ENCODE results near the gene CTDSPL.

CTDSPL gene

GRCh38 chr3:37961622-37962431, 100.1 kb downstream of the CTDSPL start:
- Histone ChIP-seq H2BK15ac (ENCODE audit: low read length) (no peak overlapping the region), H3K18ac (ENCODE audit: low read length) (no peak overlapping the region)
- no CpG with 5 or more reads among the region's 6 CpGs for WGBS, 2 donors (ENCODE audit: extremely low coverage in 2 of 2, insufficient read length in 2 of 2, insufficient replicate concordance in 1 of 2)

GRCh38 chr3:37963016-37963415, 101.3 kb downstream of the CTDSPL start:
- Histone ChIP-seq H4K91ac (ENCODE audit: low read depth, low read length, poor library complexity) (no peak overlapping the region), H3K27me3 (ENCODE audit: control insufficient read depth in 3 of 3, insufficient read depth in 3 of 3, low read depth in 1 of 3, low read length in 3 of 3) (no peaks in the 10 kb centered on the region), H3K14ac (ENCODE audit: low read length) (no peak overlapping the region), H3K4me3 (ENCODE audit: low read length in 2 of 2) (no peak overlapping the region), H3K36me3 (replicated peaks in 1 of 2; ENCODE audit: control insufficient read depth in 2 of 2, insufficient read depth in 2 of 2, low read length in 2 of 2) (peaks cover 3 to 8% of the 10 kb centered on the region in 2 donors), H3K79me1 (ENCODE audit: low read depth, low read length) (no peaks in the 10 kb centered on the region), H3K23ac (ENCODE audit: low read depth, low read length, poor library complexity) (no peak overlapping the region), H3K9ac (ENCODE audit: low read depth, low read length, poor library complexity) (no peak overlapping the region), H3K4me2 (ENCODE audit: insufficient read depth, low read length, poor library complexity, severe bottlenecking) (no peak overlapping the region), H2BK120ac (ENCODE audit: low read depth, low read length) (no peak overlapping the region), H4K8ac (ENCODE audit: low read depth, low read length) (no peak overlapping the region), H2BK12ac (ENCODE audit: low read length) (no peak overlapping the region), H2AK5ac (ENCODE audit: low read depth, low read length) (no peak overlapping the region), H3K27ac (replicated peaks; ENCODE audit: low read length) (no peak overlapping the region), H2BK5ac (ENCODE audit: low read length) (no peak overlapping the region), H3K4ac (ENCODE audit: low read length) (no peak overlapping the region), H3K18ac (ENCODE audit: low read length) (no peak overlapping the region), H2AFZ (ENCODE audit: low read length) (no peak overlapping the region), H3K4me1 (ENCODE audit: control insufficient read depth in 2 of 2, insufficient read depth in 1 of 2, low read depth in 1 of 2, low read length in 2 of 2) (peaks cover 0 to 5% of the 10 kb centered on the region in 2 donors), H2BK15ac (ENCODE audit: low read length) (no peak overlapping the region), H3K9me3 (replicated peaks in 1 of 2; ENCODE audit: control insufficient read depth in 2 of 2, insufficient read depth in 1 of 2, low read depth in 1 of 2, low read length in 2 of 2) (no peaks in the 10 kb centered on the region)
- no CpG with 5 or more reads among the region's 5 CpGs for WGBS, 2 donors (ENCODE audit: extremely low coverage in 2 of 2, insufficient read length in 2 of 2, insufficient replicate concordance in 1 of 2)
- no peak for DNase-seq (ENCODE audit: low spot score)

More at GRCh38 chr3:37961622-37962431, 100.1 kb downstream of the CTDSPL start:
- Histone ChIP-seq H4K91ac (ENCODE audit: low read depth, low read length, poor library complexity) (no peak overlapping the region), H3K4me2 (ENCODE audit: insufficient read depth, low read length, poor library complexity, severe bottlenecking) (no peak overlapping the region), H2BK120ac (ENCODE audit: low read depth, low read length) (no peak overlapping the region), H3K4me3 (ENCODE audit: low read length in 2 of 2) (no peak overlapping the region), H3K36me3 (replicated peaks in 1 of 2; ENCODE audit: control insufficient read depth in 2 of 2, insufficient read depth in 2 of 2, low read length in 2 of 2) (peaks cover 3 to 6% of the 10 kb centered on the region in 2 donors), H3K23ac (ENCODE audit: low read depth, low read length, poor library complexity) (no peak overlapping the region), H2BK5ac (ENCODE audit: low read length) (no peak overlapping the region), H3K4me1 (ENCODE audit: control insufficient read depth in 2 of 2, insufficient read depth in 1 of 2, low read depth in 1 of 2, low read length in 2 of 2) (peaks cover 4 to 5% of the 10 kb centered on the region in 2 donors), H3K9ac (ENCODE audit: low read depth, low read length, poor library complexity) (no peak overlapping the region), H3K14ac (ENCODE audit: low read length) (no peak overlapping the region), H2AFZ (ENCODE audit: low read length) (no peak overlapping the region), H2BK12ac (ENCODE audit: low read length) (no peak overlapping the region), H3K79me1 (ENCODE audit: low read depth, low read length) (no peaks in the 10 kb centered on the region), H4K8ac (ENCODE audit: low read depth, low read length) (no peak overlapping the region), H3K27me3 (ENCODE audit: control insufficient read depth in 3 of 3, insufficient read depth in 3 of 3, low read depth in 1 of 3, low read length in 3 of 3) (no peaks in the 10 kb centered on the region), H2AK5ac (ENCODE audit: low read depth, low read length) (no peak overlapping the region), H3K27ac (replicated peaks; ENCODE audit: low read length) (no peak overlapping the region), H3K4ac (ENCODE audit: low read length) (no peak overlapping the region), H3K9me3 (replicated peaks in 1 of 2; ENCODE audit: control insufficient read depth in 2 of 2, insufficient read depth in 1 of 2, low read depth in 1 of 2, low read length in 2 of 2) (no peaks in the 10 kb centered on the region)
- DNase-seq (ENCODE audit: low spot score): no peak

GRCh38 chr3:37963635-37964034, 102.0 kb downstream of the CTDSPL start:
- Histone ChIP-seq H3K4ac (ENCODE audit: low read length) (no peak overlapping the region), H3K36me3 (replicated peaks in 1 of 2; ENCODE audit: control insufficient read depth in 2 of 2, insufficient read depth in 2 of 2, low read length in 2 of 2) (peaks cover 4 to 11% of the 10 kb centered on the region in 2 donors), H3K14ac (ENCODE audit: low read length) (no peak overlapping the region), H2BK120ac (ENCODE audit: low read depth, low read length) (no peak overlapping the region), H3K4me2 (ENCODE audit: insufficient read depth, low read length, poor library complexity, severe bottlenecking) (no peak overlapping the region), H4K8ac (ENCODE audit: low read depth, low read length) (no peak overlapping the region), H3K4me3 (ENCODE audit: low read length in 2 of 2) (no peak overlapping the region), H2BK15ac (ENCODE audit: low read length) (no peak overlapping the region), H2AFZ (ENCODE audit: low read length) (no peak overlapping the region), H2BK12ac (ENCODE audit: low read length) (no peak overlapping the region), H3K27ac (replicated peaks; ENCODE audit: low read length) (no peak overlapping the region), H2AK5ac (ENCODE audit: low read depth, low read length) (no peak overlapping the region), H3K79me1 (ENCODE audit: low read depth, low read length) (no peaks in the 10 kb centered on the region), H3K4me1 (ENCODE audit: control insufficient read depth in 2 of 2, insufficient read depth in 1 of 2, low read depth in 1 of 2, low read length in 2 of 2) (peaks cover 0 to 5% of the 10 kb centered on the region in 2 donors), H4K91ac (ENCODE audit: low read depth, low read length, poor library complexity) (no peak overlapping the region), H3K9ac (ENCODE audit: low read depth, low read length, poor library complexity) (no peak overlapping the region), H3K18ac (ENCODE audit: low read length) (no peak overlapping the region), H3K23ac (ENCODE audit: low read depth, low read length, poor library complexity) (no peak overlapping the region), H3K27me3 (ENCODE audit: control insufficient read depth in 3 of 3, insufficient read depth in 3 of 3, low read depth in 1 of 3, low read length in 3 of 3) (no peaks in the 10 kb centered on the region), H2BK5ac (ENCODE audit: low read length) (no peak overlapping the region), H3K9me3 (replicated peaks in 1 of 2; ENCODE audit: control insufficient read depth in 2 of 2, insufficient read depth in 1 of 2, low read depth in 1 of 2, low read length in 2 of 2) (no peaks in the 10 kb centered on the region)
- DNase-seq (ENCODE audit: low spot score): no peak
- WGBS, 2 donors (ENCODE audit: extremely low coverage in 2 of 2, insufficient read length in 2 of 2, insufficient replicate concordance in 1 of 2): no CpG with 5 or more reads among the region's 3 CpGs

- H3K4me2 ChIP-seq (ENCODE audit: insufficient read depth, low read length, poor library complexity, severe bottlenecking): no peak overlapping the region
- no peak overlapping the region for H2BK15ac ChIP-seq (ENCODE audit: low read length)
- DNase-seq (ENCODE audit: low spot score): no peak
- no peak overlapping the region for H3K4me3 ChIP-seq (ENCODE audit: low read length in 2 of 2)
- no peak overlapping the region for H2BK12ac ChIP-seq (ENCODE audit: low read length)
- no peak overlapping the region for H3K9ac ChIP-seq (ENCODE audit: low read depth, low read length, poor library complexity)
- H3K23ac ChIP-seq (ENCODE audit: low read depth, low read length, poor library complexity): no peak overlapping the region
- no peaks in the 10 kb centered on the region for H3K79me1 ChIP-seq (ENCODE audit: low read depth, low read length)
- H3K36me3 ChIP-seq (replicated peaks in 1 of 2; ENCODE audit: control insufficient read depth in 2 of 2, insufficient read depth in 2 of 2, low read length in 2 of 2): peaks cover 1 to 11% of the 10 kb centered on the region in 2 donors
- no peak overlapping the region for H2AFZ ChIP-seq (ENCODE audit: low read length)
- no peaks in the 10 kb centered on the region for H3K9me3 ChIP-seq (replicated peaks in 1 of 2; ENCODE audit: control insufficient read depth in 2 of 2, insufficient read depth in 1 of 2, low read depth in 1 of 2, low read length in 2 of 2)
- no peak overlapping the region for H2BK5ac ChIP-seq (ENCODE audit: low read length)
- peaks cover 0 to 5% of the 10 kb centered on the region in 2 donors for H3K4me1 ChIP-seq (ENCODE audit: control insufficient read depth in 2 of 2, insufficient read depth in 1 of 2, low read depth in 1 of 2, low read length in 2 of 2)
- H4K8ac ChIP-seq (ENCODE audit: low read depth, low read length): no peak overlapping the region
- no peak overlapping the region for H2BK120ac ChIP-seq (ENCODE audit: low read depth, low read length)
- no peak overlapping the region for H3K4ac ChIP-seq (ENCODE audit: low read length)
- H4K91ac ChIP-seq (ENCODE audit: low read depth, low read length, poor library complexity): no peak overlapping the region
- WGBS, 2 donors (ENCODE audit: extremely low coverage in 2 of 2, insufficient read length in 2 of 2, insufficient replicate concordance in 1 of 2): no CpG with 5 or more reads among the region's 3 CpGs
- no peak overlapping the region for H2AK5ac ChIP-seq (ENCODE audit: low read depth, low read length)
- H3K18ac ChIP-seq (ENCODE audit: low read length): no peak overlapping the region
- H3K27ac ChIP-seq (replicated peaks; ENCODE audit: low read length): no peak overlapping the region
- H3K14ac ChIP-seq (ENCODE audit: low read length): no peak overlapping the region
- H3K27me3 ChIP-seq (ENCODE audit: control insufficient read depth in 3 of 3, insufficient read depth in 3 of 3, low read depth in 1 of 3, low read length in 3 of 3): no peaks in the 10 kb centered on the region
These were observed 102.5 kb downstream of the CTDSPL start for GRCh38 chr3:37964146-37964545.

Data from neuronal stem cell (in vitro differentiated cells).